ENCODE results near the gene CNOT4.

The CNOT4 gene

GRCh38 chr7:135550196-135550595 is 40.3 kb upstream of the CNOT4 start:
- TF ChIP-seq CTCF (IDR thresholded peaks at IDR 0.05; ENCODE audit: low read depth, low read length): no peak
- DNase-seq (ENCODE audit: extremely low read depth, low read depth): no peak

GRCh38 chr7:135541029-135541428 is 31.1 kb upstream of the CNOT4 start:
- DNase-seq (ENCODE audit: extremely low read depth, low read depth): no peak
- TF ChIP-seq CTCF (IDR thresholded peaks at IDR 0.05; ENCODE audit: low read depth, low read length): no peak

- no peak for TF ChIP-seq CTCF (IDR thresholded peaks at IDR 0.05; ENCODE audit: low read depth, low read length)
- no peak for DNase-seq (ENCODE audit: extremely low read depth, low read depth)
Measured at GRCh38 chr7:135539629-135540028, 29.7 kb upstream of the CNOT4 start.

GRCh38 chr7:135538376-135538775 is 28.5 kb upstream of the CNOT4 start:
- DNase-seq (ENCODE audit: extremely low read depth, low read depth): no peak
- no peak for TF ChIP-seq CTCF (IDR thresholded peaks at IDR 0.05; ENCODE audit: low read depth, low read length)

- DNase-seq (ENCODE audit: extremely low read depth, low read depth): no peak
- no peak for TF ChIP-seq CTCF (IDR thresholded peaks at IDR 0.05; ENCODE audit: low read depth, low read length)
Measured at GRCh38 chr7:135537905-135538304, 28.0 kb upstream of the CNOT4 start.

GRCh38 chr7:135537453-135537852 is 27.6 kb upstream of the CNOT4 start:
- DNase-seq (ENCODE audit: extremely low read depth, low read depth): no peak
- TF ChIP-seq CTCF (IDR thresholded peaks at IDR 0.05; ENCODE audit: low read depth, low read length): no peak

- DNase-seq (ENCODE audit: extremely low read depth, low read depth): no peak
- TF ChIP-seq CTCF (IDR thresholded peaks at IDR 0.05; ENCODE audit: low read depth, low read length): no peak
Measured at GRCh38 chr7:135536150-135536549, 26.2 kb upstream of the CNOT4 start.

Measured in AG09319 (cell line).